HG03439 (cell line): ENCODE measurements around the gene ARID3A.

Experiments used
- ATAC-seq: cut with Tn5 transposase; IDR thresholded peaks from one replicate; pipeline ENCODE4 v1.9.1; 2021; ENCODE audit warnings: mild to moderate bottlenecking, moderate library complexity; ENCODE audit not compliant: unreplicated experiment

Gene ARID3A

GRCh38 chr19:998064-998463, 72.2 kb downstream of the ARID3A start:
- ATAC-seq, result no peak

- no peak for ATAC-seq
Observed at GRCh38 chr19:999379-999719, 73.5 kb downstream of the ARID3A start.

GRCh38 chr19:1000095-1000494, 74.3 kb downstream of the ARID3A start, which contains the start of gene GRIN3B:
Gene GRIN3B (plus strand): TSS chr19:1000419. CDS start chr19:1000438, 19 bp downstream.
- ATAC-seq, result no peak

GRCh38 chr19:1000591-1001537, 75.0 kb downstream of the ARID3A start:
- no peak for ATAC-seq

- no peak for ATAC-seq
Observed at GRCh38 chr19:1001538-1002166, 75.8 kb downstream of the ARID3A start.

- ATAC-seq, result no peak
Observed at GRCh38 chr19:1002600-1002999, 76.8 kb downstream of the ARID3A start.

GRCh38 chr19:1003283-1003682, 77.4 kb downstream of the ARID3A start:
- ATAC-seq, result no peak

- ATAC-seq, result no peak
Observed at GRCh38 chr19:1004204-1004802, 78.5 kb downstream of the ARID3A start.

GRCh38 chr19:1004803-1005664, 79.2 kb downstream of the ARID3A start:
- no peak for ATAC-seq

GRCh38 chr19:1006711-1007398, 81.0 kb downstream of the ARID3A start:
- no peak for ATAC-seq

GRCh38 chr19:1007399-1008251, 81.8 kb downstream of the ARID3A start:
- ATAC-seq, result no peak

- no peak for ATAC-seq
Observed at GRCh38 chr19:1008268-1009040, 82.6 kb downstream of the ARID3A start.

- no peak for ATAC-seq
Observed at GRCh38 chr19:1009041-1009980, 83.5 kb downstream of the ARID3A start.

- ATAC-seq, result no peak
Observed at GRCh38 chr19:1009981-1010538, 84.2 kb downstream of the ARID3A start.

GRCh38 chr19:1010586-1011510, 85.0 kb downstream of the ARID3A start:
- ATAC-seq, result no peak

GRCh38 chr19:1011831-1012333, 86.0 kb downstream of the ARID3A start:
- ATAC-seq, result no peak
